AG10803 (cell line): ENCODE data around the gene CHRFAM7A.
"Not testable (repeated sequence)": the region's sequence is repeated elsewhere in the genome, so short reads cannot be mapped to it uniquely, and the experiment has no call there.

Source experiments
- DNase-seq: peaks from one replicate; pipeline ENCODE4 v3.0.0; 2010; ENCODE audit warnings: low read depth
- H3K4me3 ChIP-seq: 2 replicates; pipeline ENCODE4 v1.5.1; 2011; ENCODE audit warnings: mild to moderate bottlenecking, low read length, control low read depth

Gene CHRFAM7A

DNA sequence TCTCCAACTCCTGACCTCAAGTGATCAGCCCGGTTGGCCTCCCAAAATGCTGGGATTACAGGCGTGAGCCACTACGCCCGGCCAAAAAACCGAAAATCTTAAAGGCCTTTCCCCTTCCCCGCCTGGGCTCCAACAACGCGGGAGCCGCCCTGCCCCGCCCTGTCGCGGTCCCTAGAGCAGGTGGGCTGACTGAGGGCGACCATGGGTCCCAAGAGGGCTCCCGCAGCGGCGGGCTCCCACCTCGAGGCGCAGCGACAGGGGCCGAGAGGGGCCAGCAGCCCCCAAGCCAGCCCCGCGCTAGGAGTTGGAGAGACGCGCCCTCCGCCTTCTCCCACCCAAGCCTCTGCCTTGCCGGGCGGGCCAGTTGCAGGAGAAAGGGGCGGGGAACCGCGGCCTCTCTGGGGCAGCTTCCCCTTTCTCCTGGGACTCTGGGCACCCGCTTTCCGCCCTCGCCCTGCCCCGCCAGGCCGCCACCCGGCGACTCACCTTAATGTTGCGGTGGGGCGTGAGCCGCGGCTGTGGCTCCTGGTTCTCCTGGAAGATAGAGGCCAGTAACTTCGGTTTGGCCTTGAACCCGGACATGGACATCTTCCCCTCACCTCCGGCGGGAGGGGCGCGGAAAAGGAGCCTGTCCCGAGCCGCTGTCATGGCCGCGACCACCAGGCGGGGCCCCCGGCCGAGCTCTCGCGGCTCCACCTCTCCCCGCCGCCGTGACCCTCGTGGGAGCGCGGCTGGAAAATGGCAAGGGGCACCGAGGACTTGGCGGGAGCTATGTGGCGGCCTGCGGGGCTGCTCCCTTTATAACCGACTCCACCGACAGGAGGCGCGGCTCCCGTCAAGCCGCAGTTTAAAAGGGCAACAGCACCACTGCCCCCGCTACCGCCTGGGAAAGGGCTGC is at the start of gene CHRFAM7A:
Gene CHRFAM7A (minus strand): TSS at position 775 of the 898 bp plus-strand sequence. CDS start 10,189 bp downstream, outside the sequence.
- not testable (repeated sequence) for DNase-seq, H3K4me3 ChIP-seq

DNA sequence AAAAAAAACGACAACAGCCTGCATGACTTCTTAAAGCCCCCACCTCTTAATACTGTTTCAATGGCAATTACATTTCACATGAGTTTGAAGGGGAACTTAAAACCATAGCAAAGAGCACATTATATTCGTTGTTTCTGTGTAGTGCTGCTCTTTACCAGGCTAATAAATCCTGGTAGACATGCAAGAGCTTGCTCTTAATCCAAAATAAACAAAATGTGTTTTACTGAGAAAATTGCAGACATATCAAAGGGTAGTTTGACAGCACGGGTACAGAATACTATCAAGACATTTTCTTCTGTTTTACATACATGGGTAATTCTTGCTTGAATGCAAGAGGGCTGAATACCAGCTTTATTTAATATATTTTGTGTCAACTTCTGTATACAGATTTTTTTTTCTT is 45.0 kb upstream of the CHRFAM7A start:
- not testable (repeated sequence) for DNase-seq, H3K4me3 ChIP-seq

DNA sequence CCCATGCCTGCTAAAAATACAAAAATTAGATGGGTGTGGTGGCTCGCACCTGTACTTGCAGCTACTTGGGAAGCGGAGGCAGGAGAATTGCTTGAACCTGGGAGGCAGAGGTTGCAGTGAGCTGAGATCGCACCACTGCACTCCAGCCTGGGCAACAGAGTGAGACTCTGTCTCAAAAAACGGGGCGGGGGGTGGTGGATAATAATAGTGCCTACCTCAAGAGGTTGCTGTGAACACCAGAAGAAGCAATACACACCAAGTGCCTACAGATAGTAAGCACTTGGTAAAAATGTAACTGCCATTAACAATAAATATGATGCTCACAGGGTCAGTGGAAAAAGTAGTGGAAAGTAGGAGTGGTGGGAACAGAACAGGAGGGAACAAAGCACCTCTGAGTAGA is 42.5 kb upstream of the CHRFAM7A start:
- H3K4me3 ChIP-seq, DNase-seq: not testable (repeated sequence)

DNA sequence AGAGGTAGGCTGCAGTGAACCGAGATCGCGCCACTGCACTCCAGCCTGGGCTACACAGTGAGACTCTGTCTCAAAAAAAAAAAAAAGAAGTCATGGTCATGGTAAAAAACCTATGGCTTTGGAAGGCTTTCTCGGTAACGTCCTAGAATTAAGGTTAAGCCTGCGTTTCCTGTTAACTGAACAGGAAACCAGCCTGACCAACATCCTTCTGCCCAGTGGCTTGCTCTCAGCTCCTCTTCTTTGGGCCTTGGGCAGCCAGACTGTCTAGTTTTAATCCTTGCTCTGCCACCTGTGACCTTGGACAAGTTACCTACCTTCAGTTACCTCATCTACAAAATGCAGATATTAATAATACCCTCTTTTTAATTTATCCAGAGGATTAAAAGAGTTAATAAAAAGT is 27.4 kb upstream of the CHRFAM7A start:
- DNase-seq, H3K4me3 ChIP-seq: not testable (repeated sequence)

DNA sequence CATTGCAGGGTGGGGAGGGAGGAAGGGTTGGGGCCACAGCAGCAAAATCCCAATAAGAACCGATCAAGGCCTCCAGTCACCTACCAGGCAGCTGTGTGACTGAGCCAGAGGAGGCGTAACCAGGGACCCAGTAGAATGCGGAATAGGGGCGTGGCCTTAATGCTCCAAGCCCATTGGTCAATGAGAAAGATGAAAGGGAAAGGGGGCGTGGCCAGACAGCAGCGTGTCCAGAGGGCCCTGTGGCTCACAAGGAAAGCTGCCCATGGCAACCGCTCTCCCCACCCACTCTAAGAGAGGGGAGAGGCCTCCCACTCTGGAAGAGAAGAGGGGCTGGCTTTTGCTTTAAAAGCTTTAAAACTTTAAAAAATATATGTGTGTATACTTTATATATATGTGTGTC is 20.8 kb upstream of the CHRFAM7A start, which contains the start of gene GOLGA8R:
Gene GOLGA8R (minus strand): TSS at position 101 of the 400 bp plus-strand sequence. CDS start 98 bp downstream, at position 3.
- DNase-seq, H3K4me3 ChIP-seq: not testable (repeated sequence)

DNA sequence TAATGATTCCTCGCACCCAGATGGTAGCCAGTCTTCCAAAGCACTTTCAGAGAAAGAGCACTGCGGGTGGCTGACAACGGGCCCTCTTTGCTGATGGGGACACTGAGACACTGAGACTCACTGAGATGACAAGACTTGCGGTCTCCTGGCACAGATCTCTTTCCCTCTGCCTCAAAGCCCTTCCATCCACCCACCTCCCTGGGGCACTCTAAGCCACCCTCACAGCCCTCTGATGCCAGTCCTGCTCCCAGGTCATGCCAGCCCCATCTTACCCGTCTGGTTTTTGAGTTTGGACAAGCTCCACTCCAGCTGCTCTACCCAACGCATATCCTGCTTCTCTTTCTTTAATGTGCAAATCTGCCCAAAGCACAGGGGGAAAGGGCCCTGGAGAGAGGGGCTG is 14.3 kb upstream of the CHRFAM7A start:
- H3K4me3 ChIP-seq, DNase-seq: not testable (repeated sequence)

DNA sequence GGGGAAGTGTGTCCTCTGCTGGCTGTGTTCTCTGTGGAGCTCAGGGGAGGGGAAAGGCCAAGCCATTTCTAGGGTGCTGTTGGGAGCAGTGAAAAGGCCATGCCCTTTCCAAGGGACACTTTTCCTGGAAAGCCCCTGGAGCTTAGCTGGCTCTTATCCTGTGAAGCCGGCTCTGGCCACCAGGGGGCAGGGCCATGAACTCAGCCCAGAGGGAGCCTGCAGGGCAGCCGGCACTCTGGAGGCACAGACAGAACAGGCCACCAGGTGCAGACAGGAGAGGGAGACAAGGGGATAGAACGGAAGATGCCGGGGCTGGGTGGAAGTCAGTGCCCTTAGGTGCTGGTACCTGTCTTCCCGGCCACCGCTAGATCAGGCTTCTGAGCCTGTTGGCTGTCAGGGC is 5.6 kb upstream of the CHRFAM7A start:
- DNase-seq, H3K4me3 ChIP-seq: not testable (repeated sequence)

DNA sequence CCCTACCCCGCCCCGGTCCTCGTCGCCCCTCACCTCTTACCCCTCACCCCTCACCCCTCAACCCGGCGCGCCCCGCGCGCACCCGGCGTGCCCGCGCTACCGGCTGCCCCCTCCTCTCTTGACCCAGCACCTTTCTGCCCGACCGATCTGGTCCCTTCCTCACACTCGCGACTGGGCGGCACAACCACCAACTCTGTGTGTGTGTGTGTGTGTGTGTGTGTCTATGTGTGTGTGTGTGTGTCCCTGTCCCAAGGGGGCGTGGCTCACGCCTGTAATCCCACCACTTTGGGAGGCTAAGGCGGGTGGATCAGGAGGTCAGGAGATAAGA is 288 bp upstream of the CHRFAM7A start:
- DNase-seq, H3K4me3 ChIP-seq: not testable (repeated sequence)

DNA sequence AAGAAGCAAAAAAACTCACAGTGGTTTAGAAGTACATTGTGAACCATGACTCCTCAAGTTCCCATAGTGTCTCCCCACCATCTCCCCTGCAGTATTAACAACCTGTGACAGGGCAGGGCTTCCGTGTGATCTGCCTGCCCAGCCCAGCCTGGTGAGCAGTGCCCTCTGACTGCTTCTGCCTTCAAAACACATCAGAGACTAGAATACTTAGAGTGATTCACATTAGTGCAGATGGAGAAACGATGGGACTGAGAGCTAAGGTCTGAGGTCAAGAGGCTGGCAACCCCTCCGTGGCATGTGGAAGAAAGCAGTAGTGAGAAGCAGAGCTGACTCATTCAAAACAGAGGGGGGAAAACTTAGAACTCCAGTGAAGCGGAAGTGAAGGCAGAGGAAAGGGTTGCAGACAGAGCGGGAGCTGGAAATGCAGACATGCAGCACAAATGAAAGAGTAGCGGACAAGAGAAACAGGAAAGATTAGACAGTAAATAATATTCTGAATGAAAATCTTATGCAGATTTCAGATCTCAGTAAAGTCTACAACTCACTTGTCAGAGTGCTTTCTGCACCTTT is 6.9 kb downstream of the CHRFAM7A start:
- not testable (repeated sequence) for H3K4me3 ChIP-seq, DNase-seq

DNA sequence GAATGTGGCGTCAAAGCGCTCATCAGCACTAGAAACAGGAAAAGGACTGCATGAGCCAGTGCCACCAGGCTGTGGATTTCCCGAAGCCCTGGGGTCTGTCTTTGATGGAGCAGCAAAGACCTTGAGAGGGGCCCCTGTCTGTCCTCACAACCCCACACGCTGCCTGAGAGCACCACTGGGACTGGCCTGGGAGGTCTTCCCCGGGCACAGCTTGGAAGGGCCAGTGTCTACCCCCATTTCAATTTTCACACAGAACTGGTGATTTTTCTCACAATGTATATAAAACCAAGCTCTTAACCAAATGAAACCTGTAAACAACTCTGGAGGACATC is 16.3 kb downstream of the CHRFAM7A start:
- DNase-seq, H3K4me3 ChIP-seq: not testable (repeated sequence)

DNA sequence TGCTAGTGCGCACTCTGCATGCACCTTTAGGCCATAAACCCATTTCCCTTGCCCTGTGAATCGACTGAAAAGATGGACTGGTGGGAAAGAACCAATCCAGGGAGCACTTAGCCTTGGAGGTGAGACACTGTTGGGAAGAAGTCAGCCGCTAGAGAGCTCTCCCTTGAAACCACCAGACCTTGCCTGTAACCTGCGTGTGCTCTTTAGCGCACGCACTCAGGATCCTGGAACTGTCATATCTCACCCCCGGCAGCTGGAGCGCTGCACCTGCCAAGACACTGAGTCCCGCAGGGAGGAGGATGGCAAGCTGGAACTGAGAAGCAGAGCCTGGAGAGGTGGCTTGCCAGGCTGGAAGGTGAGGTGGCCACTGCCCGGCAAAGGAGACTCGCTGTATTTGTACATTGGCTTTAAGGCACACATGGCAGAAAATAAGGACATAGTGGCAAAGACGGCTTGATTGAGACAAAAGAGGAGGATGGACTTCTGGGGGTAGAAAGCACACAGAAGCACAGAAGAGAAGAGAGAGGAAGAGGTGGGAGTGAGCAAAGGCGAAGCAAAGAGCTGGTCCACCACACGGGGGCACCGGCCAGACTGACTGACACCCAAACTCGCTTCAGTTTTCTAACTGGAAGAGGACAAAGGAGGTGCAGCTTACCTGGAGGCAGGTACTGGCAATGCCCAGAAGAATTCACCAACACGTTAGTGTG is 16.8 kb downstream of the CHRFAM7A start:
- DNase-seq, H3K4me3 ChIP-seq: not testable (repeated sequence)

DNA sequence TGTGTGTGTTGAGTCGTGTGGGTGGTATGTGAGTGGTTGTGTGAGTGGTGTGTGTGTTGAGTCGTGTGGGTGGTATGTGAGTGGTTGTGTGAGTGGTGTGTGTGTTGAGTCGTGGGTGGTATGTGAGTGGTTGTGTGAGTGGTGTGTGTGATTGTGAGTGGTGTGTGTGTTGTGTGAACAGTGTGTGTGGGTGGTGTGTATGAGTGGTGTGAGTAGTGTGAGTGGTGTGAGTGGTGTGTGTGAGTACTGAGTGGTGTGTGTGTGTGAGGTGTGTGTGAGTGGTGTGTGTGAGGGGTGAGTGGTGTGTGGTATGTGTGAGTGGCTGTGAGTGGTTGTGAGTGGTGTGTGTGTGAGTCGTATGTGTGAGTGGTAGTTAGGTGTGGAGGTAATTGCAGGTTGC is 17.5 kb downstream of the CHRFAM7A start:
- DNase-seq, H3K4me3 ChIP-seq: not testable (repeated sequence)

DNA sequence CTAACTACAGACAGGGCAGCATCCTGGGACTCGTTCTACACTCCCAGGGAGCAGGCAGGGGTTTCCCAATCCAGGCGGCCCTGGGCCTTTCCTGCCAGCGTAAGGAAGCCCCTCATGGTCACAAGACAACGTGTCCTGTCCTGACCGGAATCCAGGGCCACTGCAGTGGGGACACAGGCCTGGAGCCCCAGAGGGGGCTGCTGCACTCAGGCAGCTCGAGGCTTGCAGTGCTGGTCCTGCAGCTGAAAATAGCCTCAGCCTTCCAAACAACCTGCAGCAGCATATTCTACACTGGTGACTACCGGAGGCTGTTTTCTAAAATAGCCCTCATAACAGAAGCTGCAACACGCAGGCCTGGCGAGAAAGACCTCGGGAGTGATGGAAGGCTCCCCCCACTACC is 18.5 kb downstream of the CHRFAM7A start:
- not testable (repeated sequence) for DNase-seq, H3K4me3 ChIP-seq

DNA sequence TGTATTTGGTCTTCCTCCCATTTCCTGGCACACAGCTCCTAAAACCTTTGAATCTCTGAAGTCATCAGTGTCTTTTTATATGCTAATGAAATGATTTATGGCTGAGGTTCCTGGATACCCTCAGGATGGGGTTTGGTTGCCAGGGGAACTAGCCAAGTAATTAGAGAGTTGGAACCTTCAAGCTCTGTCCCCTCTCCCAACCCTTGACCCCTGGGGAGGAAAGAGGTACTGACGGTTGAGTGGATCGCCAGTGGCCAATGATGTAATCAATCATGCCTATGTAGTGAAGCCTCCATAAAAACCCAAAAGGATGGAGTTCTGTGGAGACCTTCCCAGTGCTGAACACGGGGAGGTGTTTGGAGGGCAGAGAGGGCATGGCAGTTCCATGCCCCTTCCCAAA is 25.1 kb downstream of the CHRFAM7A start:
- H3K4me3 ChIP-seq: not testable (repeated sequence)

DNA sequence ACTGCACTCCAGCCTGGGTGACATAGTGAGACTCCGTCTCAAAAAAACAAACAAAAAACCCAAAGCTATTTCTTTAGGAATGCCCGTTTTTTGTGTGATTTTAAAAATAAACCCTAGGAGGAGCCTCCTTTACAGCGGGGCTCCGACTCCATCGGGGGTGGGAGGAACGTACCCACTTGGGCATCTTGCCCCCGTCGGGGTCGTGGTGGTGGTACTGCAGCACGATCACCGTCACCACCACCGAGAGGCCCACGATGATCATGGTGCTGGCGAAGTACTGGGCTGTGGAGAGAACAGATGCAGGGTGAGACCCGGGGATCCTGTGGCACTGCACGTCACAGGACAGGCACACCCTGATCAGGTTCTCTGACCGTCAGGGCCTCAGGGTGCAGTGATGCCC is 26.1 kb downstream of the CHRFAM7A start:
- H3K4me3 ChIP-seq, DNase-seq: not testable (repeated sequence)

More for the DNA sequence above, 25.1 kb downstream of the CHRFAM7A start:
- DNase-seq: not testable (repeated sequence)

DNA sequence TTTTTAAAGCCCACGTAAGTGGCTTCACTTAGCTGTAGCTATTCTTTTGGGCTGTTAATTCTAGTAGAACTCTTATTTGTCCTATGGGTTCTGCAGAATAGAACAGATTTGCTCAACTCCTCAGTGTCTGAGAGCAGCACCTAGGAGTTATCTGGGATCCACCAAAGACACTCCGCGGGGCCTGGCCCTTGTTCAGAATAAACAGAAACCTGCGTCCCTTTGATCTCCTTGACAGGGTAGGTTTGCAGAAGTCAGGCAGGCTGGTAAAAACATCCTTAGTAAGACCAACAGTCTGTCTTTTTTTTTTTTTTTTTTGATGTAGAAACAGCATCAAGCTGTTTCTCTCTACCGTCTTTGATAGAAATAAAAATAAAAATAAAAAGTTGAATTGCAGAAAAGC is 31.9 kb downstream of the CHRFAM7A start:
- DNase-seq, H3K4me3 ChIP-seq: not testable (repeated sequence)

DNA sequence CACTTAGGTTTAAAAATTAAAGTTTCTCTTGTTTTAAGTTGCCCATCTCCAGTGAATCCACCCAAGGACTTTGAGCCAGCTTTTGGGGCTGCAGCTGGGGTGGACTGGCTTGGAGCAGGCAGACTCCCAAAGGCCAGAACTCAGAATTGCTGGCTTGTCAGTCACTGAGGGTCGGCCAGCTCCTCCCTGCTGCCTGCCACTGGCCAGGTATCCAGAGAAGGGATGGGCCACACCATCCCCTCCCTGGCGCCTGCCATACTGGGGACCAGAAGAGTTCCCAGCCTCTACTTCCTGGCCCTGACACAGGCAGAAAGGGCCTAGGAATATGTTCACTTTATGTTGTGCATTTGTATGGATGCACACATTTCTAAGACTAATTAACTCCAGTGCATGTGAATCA is 32.4 kb downstream of the CHRFAM7A start:
- DNase-seq, H3K4me3 ChIP-seq: not testable (repeated sequence)

DNA sequence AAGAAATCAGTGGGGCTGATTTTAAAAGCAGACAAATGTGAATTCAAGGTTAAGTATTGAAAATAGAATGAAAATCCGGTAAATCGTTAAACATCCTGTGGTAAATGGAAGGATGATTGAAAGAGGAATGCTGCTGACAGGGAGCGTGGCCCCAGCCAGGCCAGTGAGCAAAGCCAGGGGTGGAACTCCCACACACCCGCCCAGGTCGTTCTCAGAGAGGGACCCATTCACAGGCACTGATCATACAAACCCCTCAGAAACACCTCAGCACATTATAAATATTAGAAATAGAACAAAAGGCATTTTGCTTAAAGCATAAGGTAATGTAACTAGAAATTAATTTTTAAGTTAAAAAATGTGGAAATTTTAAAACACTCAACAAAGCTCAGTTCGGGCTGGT is 38.3 kb downstream of the CHRFAM7A start:
- DNase-seq, H3K4me3 ChIP-seq: not testable (repeated sequence)

DNA sequence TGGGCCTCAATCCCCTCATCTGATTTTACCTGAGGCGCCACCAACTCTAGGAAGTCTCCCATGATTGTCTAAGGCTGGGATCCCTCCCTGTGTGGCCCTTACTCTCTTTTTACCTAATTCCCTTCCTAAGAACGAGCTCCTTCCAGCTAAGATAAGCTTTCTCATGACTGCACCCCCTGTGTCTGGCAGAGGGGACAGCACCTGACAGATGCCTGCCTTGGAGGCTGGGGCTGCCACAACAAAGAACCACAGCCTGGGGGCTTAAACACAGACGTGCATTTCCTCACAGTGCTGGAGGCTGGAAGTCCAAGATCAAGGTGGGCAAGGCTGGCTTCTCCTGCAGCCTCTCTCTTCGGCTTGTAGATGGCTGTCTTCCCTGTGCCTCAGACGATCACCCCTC is 43.5 kb downstream of the CHRFAM7A start:
- DNase-seq: not testable (repeated sequence)

DNA sequence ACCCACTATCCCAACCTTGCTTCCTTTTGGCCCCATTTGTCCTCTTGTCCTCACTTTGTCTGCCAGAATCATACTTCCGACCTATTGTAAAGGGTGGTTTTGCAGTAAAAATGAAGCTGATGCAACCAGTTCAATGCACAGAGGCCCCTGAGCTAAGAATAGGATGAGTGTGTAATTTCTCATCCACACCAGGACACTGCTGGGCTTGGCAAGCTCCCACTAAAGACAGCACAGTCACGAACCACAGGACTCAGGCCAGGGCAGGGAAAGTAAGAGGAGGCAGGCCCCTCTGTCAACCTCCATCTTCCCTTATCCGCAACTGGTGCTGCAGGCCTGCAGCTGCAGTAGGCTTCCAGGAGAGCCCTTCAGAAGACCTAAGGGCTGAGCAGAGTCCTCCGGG is 56.8 kb downstream of the CHRFAM7A start:
- not testable (repeated sequence) for H3K4me3 ChIP-seq, DNase-seq

More for the DNA sequence above, 43.5 kb downstream of the CHRFAM7A start:
- H3K4me3 ChIP-seq: not testable (repeated sequence)
